Ovary (tissue), 9 donors: Measurements from ENCODE around the gene GCGR. TPM values are rescaled to one million over a fixed set of nuclear protein-coding genes. Genes with fewer than 3 reads are reported as not detected.

ENCODE experiments used
- DNase-seq, 5 donors: peaks; one replicate each; pipeline ENCODE4 v3.0.0-alpha.2; 2019 to 2020
- H3K27ac ChIP-seq, 2 donors: fragments of 200-600 bp; one replicate each; pipeline versions ENCODE4 v1.5.1 to v1.8.0; 2019 to 2022
- H3K27me3 ChIP-seq: fragments of 200-600 bp; one replicate; pipeline ENCODE4 v1.8.0; 2022
- H3K36me3 ChIP-seq: fragments of 200-600 bp; sonication (generic); one replicate; pipeline ENCODE4 v1.5.1; 2019
- H3K4me1 ChIP-seq: one replicate; pipeline ENCODE4 v1.8.1; 2013; ENCODE audit warnings: mild to moderate bottlenecking, moderate library complexity; ENCODE audit not compliant: insufficient read depth
- H3K4me3 ChIP-seq: fragments of 200-600 bp; sonication (generic); one replicate; pipeline ENCODE4 v1.5.1; 2017
- H3K9me3 ChIP-seq, 2 donors: fragments of 200-600 bp in 1 of 2; sonication (generic) in 1 of 2; one replicate each; pipeline versions ENCODE4 v1.5.1 to v1.8.1; 2013 to 2019; ENCODE audit warnings: mild to moderate bottlenecking in 1 of 2, moderate library complexity in 1 of 2
- EP300 ChIP-seq: sonication (generic); formaldehyde crosslinking; IDR thresholded peaks from one replicate; pipeline ENCODE4 v1.6.1; 2017; ENCODE audit warnings: antibody characterized with exemption
- POLR2A ChIP-seq: fragments of 450-650 bp; IDR thresholded peaks from one replicate; pipeline ENCODE4 v1.6.1; 2017; ENCODE audit warnings: antibody characterized with exemption, mild to moderate bottlenecking, moderate library complexity
- WGBS, 3 donors: extraction: QIAGEN DNeasy Blood & Tissue Kit in 1 of 3; methylation state at CpG; one replicate each; pipeline versions ENCODE4 v1.1.5 to v1.1.7; 2013 to 2017; 5-methylcytosine and 5-hydroxymethylcytosine counted together
- intact Hi-C, 4 donors: fragments of 100-400 bp; cut with DNase I; formaldehyde crosslinking; loops; one replicate each; pipeline versions ENCODE4 v1.11.0 to v1.15.1; 2022 to 2023
- polyA plus RNA-seq, 2 donors: library from polyadenylated mRNA; stranded (reverse); fragments of 200-250 nt in 1 of 2; fragments of 350-450 nt in 1 of 2; fragmentation: Illumina TruSeq in 1 of 2; extraction: RNeasy Lipid Tissue Mini Kit (QIAGEN cat#74804) in 1 of 2; gene quantifications; one replicate each; pipeline ENCODE4 v1.2.3, GENCODE V29; 2013 to 2014
- total RNA-seq, 7 donors: library from RNA; depleted of rRNA in 2 of 7; stranded (reverse); fragments of >200 nt in 2 of 7; fragmentation: NEBNext Ultra II Directional in 3 of 7; extraction: Animal tissue kit (Norgen Biotek cat#: 25700) in 3 of 7; gene quantifications; one replicate each; pipeline versions ENCODE4 v1.1.0 to v1.2.4, GENCODE V29; 2016 to 2023
- TF ChIP-seq, protein P1 (sequence below), 3 donors: fragments of 450-650 bp in 2 of 3; fragments of 200-600 bp in 1 of 3; IDR thresholded peaks; one replicate each; pipeline versions ENCODE4 v1.5.1 to v1.8.0; 2016 to 2022; ENCODE audit warnings: antibody characterized with exemption in 3 of 3, mild to moderate bottlenecking in 1 of 3
- donor health status: DM: no; HTN: no; CAD: no; lungs with moderate emphysema.
- donor health status: DM: no; HTN: no; CAD: no.
- donor health status: Bipolar disorder and iron deficiency.
- donor health status: DM: yes; HTN: yes; CAD: no.
- donor health status: DM: no; HTN: no; CAD: no.
- donor health status: DM: yes; HTN: yes; CAD: no.

The GCGR gene
- total and polyA plus RNA-seq, 9 donors, result not detected

GRCh38 chr17:81823820-81824550, 20.0 kb downstream of the GCGR start:
- 84 to 85% (median 84%) methylated on average over 32 to 33 of the region's 33 CpGs for WGBS, 3 donors
- intact Hi-C loops, result no loop called here

GRCh38 chr17:81824595-81824994, 20.6 kb downstream of the GCGR start:
- Histone ChIP-seq H3K9me3 (no peaks in the 10 kb centered on the region), H3K4me3 (no peak overlapping the region), H3K4me1 (peaks cover 6% of the 10 kb centered on the region), H3K27ac (no peak overlapping the region), H3K36me3 (no peaks in the 10 kb centered on the region), H3K27me3 (no peaks in the 10 kb centered on the region)
- no peak for DNase-seq
- TF ChIP-seq EP300, result no peak
- TF ChIP-seq POLR2A, result no peak
- TF ChIP-seq, protein P1, sequence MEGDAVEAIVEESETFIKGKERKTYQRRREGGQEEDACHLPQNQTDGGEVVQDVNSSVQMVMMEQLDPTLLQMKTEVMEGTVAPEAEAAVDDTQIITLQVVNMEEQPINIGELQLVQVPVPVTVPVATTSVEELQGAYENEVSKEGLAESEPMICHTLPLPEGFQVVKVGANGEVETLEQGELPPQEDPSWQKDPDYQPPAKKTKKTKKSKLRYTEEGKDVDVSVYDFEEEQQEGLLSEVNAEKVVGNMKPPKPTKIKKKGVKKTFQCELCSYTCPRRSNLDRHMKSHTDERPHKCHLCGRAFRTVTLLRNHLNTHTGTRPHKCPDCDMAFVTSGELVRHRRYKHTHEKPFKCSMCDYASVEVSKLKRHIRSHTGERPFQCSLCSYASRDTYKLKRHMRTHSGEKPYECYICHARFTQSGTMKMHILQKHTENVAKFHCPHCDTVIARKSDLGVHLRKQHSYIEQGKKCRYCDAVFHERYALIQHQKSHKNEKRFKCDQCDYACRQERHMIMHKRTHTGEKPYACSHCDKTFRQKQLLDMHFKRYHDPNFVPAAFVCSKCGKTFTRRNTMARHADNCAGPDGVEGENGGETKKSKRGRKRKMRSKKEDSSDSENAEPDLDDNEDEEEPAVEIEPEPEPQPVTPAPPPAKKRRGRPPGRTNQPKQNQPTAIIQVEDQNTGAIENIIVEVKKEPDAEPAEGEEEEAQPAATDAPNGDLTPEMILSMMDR (IDR thresholded peaks at IDR 0.05), result no peak
- WGBS, 3 donors, result 76 to 89% (median 79%) methylated on average over 11 of the region's 11 CpGs
- intact Hi-C loops, result no loop called here

More at GRCh38 chr17:81823820-81824550, 20.0 kb downstream of the GCGR start:
- Histone ChIP-seq H3K27me3 (no peaks in the 10 kb centered on the region), H3K4me3 (no peak overlapping the region), H3K9me3 (no peaks in the 10 kb centered on the region), H3K4me1 (peaks cover 6% of the 10 kb centered on the region), H3K27ac (no peak overlapping the region), H3K36me3 (no peaks in the 10 kb centered on the region)
- no peak for TF ChIP-seq POLR2A
- TF ChIP-seq EP300, result no peak
- TF ChIP-seq, protein P1 (IDR thresholded peaks at IDR 0.05), result no peak
- DNase-seq, result no peak

DNA sequence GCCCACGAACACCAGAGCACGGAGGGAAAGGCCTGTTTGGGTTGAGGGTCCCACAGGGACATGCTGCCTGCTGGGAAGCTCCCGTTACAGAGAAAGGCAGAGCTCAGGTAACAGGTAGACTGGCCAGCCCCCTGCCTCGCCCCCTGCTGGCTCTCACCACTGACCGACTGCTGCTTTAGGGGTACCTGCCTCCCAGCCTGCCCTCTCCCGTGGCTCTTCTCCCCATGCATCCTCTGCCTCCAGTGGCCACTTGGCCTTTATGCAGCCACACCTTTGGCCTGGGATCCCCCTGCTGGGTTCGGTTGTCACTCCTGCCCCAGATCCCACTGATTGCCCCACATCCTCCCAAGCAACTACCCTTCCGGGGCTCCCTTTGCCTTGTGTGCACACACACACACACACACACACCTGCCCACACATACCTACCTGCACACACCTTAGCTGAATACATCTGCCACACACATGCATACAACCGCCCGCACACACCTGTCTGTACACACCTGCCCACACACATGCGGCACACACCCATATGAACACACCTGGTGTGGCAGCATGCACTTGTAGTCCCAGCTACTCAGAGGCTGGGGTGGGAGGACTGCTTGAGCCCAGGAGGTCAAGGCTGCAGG, 22.0 kb downstream of the GCGR start:
- Histone ChIP-seq H3K27ac (no peak overlapping the region), H3K27me3 (no peaks in the 10 kb centered on the region), H3K4me3 (no peak overlapping the region), H3K4me1 (peaks cover 6% of the 10 kb centered on the region), H3K9me3 (no peaks in the 10 kb centered on the region), H3K36me3 (no peaks in the 10 kb centered on the region)
- intact Hi-C loops, result no loop called here
- WGBS, 3 donors, result 83 to 84% (median 83%) methylated on average over 11 of the region's 11 CpGs
- no peak for TF ChIP-seq EP300
- TF ChIP-seq POLR2A, result no peak
- TF ChIP-seq, protein P1 (IDR thresholded peaks at IDR 0.05), result no peak
- no peak for DNase-seq

DNA sequence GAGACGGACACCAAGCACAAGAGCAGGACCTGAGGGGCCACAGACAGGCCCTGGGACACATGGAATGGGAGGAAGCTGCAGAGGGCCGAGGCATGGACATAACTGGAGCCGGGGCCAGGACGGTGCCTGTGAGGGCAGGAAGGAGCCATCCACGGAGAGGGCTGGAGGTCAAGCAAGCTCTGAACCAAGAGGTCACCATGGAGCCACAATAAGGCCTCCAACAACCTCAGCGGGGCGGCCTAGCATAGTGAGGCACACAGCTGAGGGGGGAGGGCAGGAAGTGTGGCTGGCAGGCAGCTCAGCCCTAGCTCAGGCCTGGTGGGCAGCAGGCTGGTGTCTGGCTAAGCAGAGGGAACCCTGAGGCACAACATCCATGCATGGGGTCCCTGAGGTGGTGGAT, 24.7 kb downstream of the GCGR start:
- 72 to 81% (median 78%) methylated on average over 7 of the region's 7 CpGs for WGBS, 3 donors
- TF ChIP-seq POLR2A (no peak), EP300 (no peak)
- TF ChIP-seq, protein P1 (IDR thresholded peaks at IDR 0.05), result no peak
- no peaks in the 10 kb centered on the region for H3K27me3 ChIP-seq
- no peaks in the 10 kb centered on the region for H3K9me3 ChIP-seq
- intact Hi-C loops, result no loop called here
- DNase-seq, result no peak
- no peaks in the 10 kb centered on the region for H3K36me3 ChIP-seq
- no peak overlapping the region for H3K4me3 ChIP-seq
- H3K4me1 ChIP-seq, result peaks cover 13% of the 10 kb centered on the region
- no peak overlapping the region for H3K27ac ChIP-seq
